AG04450 (cell line): Measurements from ENCODE around the gene NLGN1. TPM values are rescaled to one million over a fixed set of nuclear protein-coding genes. Genes with fewer than 3 reads are reported as not detected.

Experiments
- CTCF ChIA-PET: fragments of 300-600, 350-600 bp; formaldehyde crosslinking; extraction: SDS; loops from one replicate; lab custom pipeline; 2022; ENCODE audit warnings: antibody characterized with exemption, inconsistent platforms; lab: Charles Lee
- POLR2A ChIA-PET: fragments of 350-600 bp; formaldehyde crosslinking; extraction: SDS; loops from one replicate; lab custom pipeline; 2021; ENCODE audit warnings: antibody characterized with exemption, inconsistent platforms; lab: Yijun Ruan, JAX
- DNase-seq: peaks from one replicate; pipeline ENCODE4 v3.0.0-alpha.2; 2011; ENCODE audit warnings: low read depth, low spot score
- H3K27ac ChIP-seq: one replicate; pipeline ENCODE4 v1.5.1; 2012; ENCODE audit warnings: low read depth, low read length, control low read depth
- H3K27me3 ChIP-seq: one replicate; pipeline ENCODE4 v1.6.0; 2012; ENCODE audit warnings: low read length; ENCODE audit not compliant: control insufficient read depth, insufficient read depth
- H3K4me3 ChIP-seq: 2 replicates; pipeline ENCODE4 v1.5.1; 2011; ENCODE audit warnings: mild to moderate bottlenecking, low read depth, low read length, control low read depth
- H3K9me3 ChIP-seq: 2 replicates; pipeline ENCODE4 v1.5.1; 2012; ENCODE audit warnings: low read length; ENCODE audit not compliant: control insufficient read depth, insufficient read depth
- CTCF ChIP-seq: IDR thresholded peaks from 2 replicates; pipeline ENCODE4 v1.5.1; 2011; ENCODE audit warnings: low read depth, low read length, control low read depth, inconsistent platforms
- polyA plus RNA-seq: library from polyadenylated mRNA; depleted of rRNA; stranded (reverse); fragments of >200 nt; gene quantifications from 2 replicates; pipeline ENCODE4 v1.2.3, GENCODE V29; 2011

The NLGN1 gene
- polyA plus RNA-seq, 1 experiment: 1.7 TPM

GRCh38 chr3:173568623-173569022 lies 171.1 kb downstream of the NLGN1 start:
- H3K4me3 ChIP-seq: no peak overlapping the region
- POLR2A ChIA-PET: no interaction called here
- no peak overlapping the region for H3K27ac ChIP-seq
- no peak for DNase-seq
- H3K27me3 ChIP-seq: no peaks in the 10 kb centered on the region
- no peak for TF ChIP-seq CTCF
- CTCF ChIA-PET: no interaction called here
- H3K9me3 ChIP-seq: no peaks in the 10 kb centered on the region

- no peak for TF ChIP-seq CTCF
- no peaks in the 10 kb centered on the region for H3K27me3 ChIP-seq
- ChIA-PET POLR2A (no interaction called here), CTCF (interaction anchor here (0.6 to 0.9 kb wide), 11 partner anchors 12 to 541 kb away, joined by 3 to 4 read pairs (median 3); no protein-coding TSS in a partner anchor)
- H3K4me3 ChIP-seq: no peak overlapping the region
- no peaks in the 10 kb centered on the region for H3K9me3 ChIP-seq
- H3K27ac ChIP-seq: no peak overlapping the region
- DNase-seq: no peak
Observed at GRCh38 chr3:173583496-173583895, 186.0 kb downstream of the NLGN1 start.

- ChIA-PET CTCF (interaction anchor here (0.6 to 1.0 kb wide), 13 partner anchors 13 to 540 kb away, joined by 3 to 4 read pairs (median 3); no protein-coding TSS in a partner anchor), POLR2A (no interaction called here)
- peak; percentile 78 for TF ChIP-seq CTCF
- Histone ChIP-seq H3K27ac (no peak overlapping the region), H3K9me3 (no peaks in the 10 kb centered on the region), H3K4me3 (peak overlapping the region; percentile 65), H3K27me3 (no peaks in the 10 kb centered on the region)
- no peak for DNase-seq
Observed at GRCh38 chr3:173584093-173584837, 186.7 kb downstream of the NLGN1 start.

- peak overlapping the region; percentile 65 for H3K4me3 ChIP-seq
- CTCF ChIA-PET: interaction anchor here (0.7 to 1.2 kb wide), 4 partner anchors 32 to 408 kb away, joined by 3 to 4 read pairs (median 3); no protein-coding TSS in a partner anchor
- POLR2A ChIA-PET: no interaction called here
Observed at GRCh38 chr3:173584838-173585831, 187.6 kb downstream of the NLGN1 start.

More at GRCh38 chr3:173584838-173585831, 187.6 kb downstream of the NLGN1 start:
- Histone ChIP-seq H3K27me3 (no peaks in the 10 kb centered on the region), H3K27ac (no peak overlapping the region), H3K9me3 (no peaks in the 10 kb centered on the region)
- TF ChIP-seq CTCF: no peak
- no peak for DNase-seq
